Spleen (tissue), 11 donors: ENCODE measurements around the gene SPPL2C. TPM values are rescaled to one million over a fixed set of nuclear protein-coding genes. Genes with fewer than 3 reads are reported as not detected.
"Not testable (repeated sequence)": the region's sequence is repeated elsewhere in the genome, so short reads cannot be mapped to it uniquely, and the experiment has no call there.

Source experiments
- DNase-seq: peaks from one replicate; pipeline ENCODE4 v3.0.0-alpha.2; 2020
- H3K27ac ChIP-seq, 8 donors: fragments of 200-600 bp; sonication (generic) in 7 of 8; 1 replicate in 4 of 8; 2 replicates in 4 of 8; pipeline versions ENCODE4 v1.5.0 to v1.8.0; 2016 to 2021; ENCODE audit warnings: inconsistent platforms in 4 of 8, mild to moderate bottlenecking in 4 of 8, moderate library complexity in 1 of 8
- H3K27me3 ChIP-seq, 7 donors: fragments of 200-600 bp; sonication (generic) in 6 of 7; replicated peaks in 1 of 7; 1 replicate in 4 of 7; 2 replicates in 3 of 7; pipeline versions ENCODE4 v1.5.0 to v1.8.0; 2016 to 2021; ENCODE audit warnings: inconsistent platforms in 3 of 7, mild to moderate bottlenecking in 1 of 7
- H3K36me3 ChIP-seq, 6 donors: fragments of 200-600 bp; sonication (generic) in 5 of 6; 1 replicate in 4 of 6; 2 replicates in 2 of 6; pipeline versions ENCODE4 v1.5.0 to v1.8.0; 2016 to 2021; ENCODE audit warnings: inconsistent platforms in 2 of 6
- H3K4me1 ChIP-seq, 6 donors: fragments of 200-600 bp; sonication (generic) in 5 of 6; 1 replicate in 3 of 6; 2 replicates in 3 of 6; pipeline versions ENCODE4 v1.5.0 to v1.8.0; 2016 to 2021; ENCODE audit warnings: inconsistent platforms in 3 of 6
- H3K4me3 ChIP-seq, 8 donors: fragments of 200-600 bp; sonication (generic) in 7 of 8; 1 replicate in 4 of 8; 2 replicates in 4 of 8; pipeline versions ENCODE4 v1.5.0 to v1.8.0; 2016 to 2021; ENCODE audit warnings: inconsistent platforms in 4 of 8, mild to moderate bottlenecking in 4 of 8, moderate library complexity in 2 of 8
- H3K9me3 ChIP-seq, 8 donors: fragments of 200-600 bp; sonication (generic) in 7 of 8; 1 replicate in 4 of 8; 2 replicates in 4 of 8; pipeline versions ENCODE4 v1.5.0 to v1.8.0; 2016 to 2021; ENCODE audit warnings: inconsistent platforms in 4 of 8
- POLR2A ChIP-seq, 3 donors: fragments of 450-650 bp; IDR thresholded peaks; one replicate each; pipeline ENCODE4 v1.5.1; 2017; ENCODE audit warnings: antibody characterized with exemption in 3 of 3, mild to moderate bottlenecking in 1 of 3
- POLR2AphosphoS5 ChIP-seq, 3 donors: sonication (generic); formaldehyde crosslinking; IDR thresholded peaks; one replicate each; pipeline ENCODE4 v1.5.1; 2017; ENCODE audit warnings: antibody characterized with exemption in 3 of 3
- WGBS, 5 donors: extraction: QIAGEN DNeasy Blood & Tissue Kit in 3 of 5; methylation state at CpG; one replicate each; pipeline versions ENCODE4 v1.1.5 to v1.1.7; 2013 to 2018; 5-methylcytosine and 5-hydroxymethylcytosine counted together
- intact Hi-C: fragments of 100-400 bp; cut with DNase I; formaldehyde crosslinking; loops from one replicate; pipeline ENCODE4 v1.15.0; 2023; ENCODE audit warnings: low total_unique reads
- polyA plus RNA-seq, 3 donors: library from polyadenylated mRNA; stranded (reverse); fragments of 200-250 nt; gene quantifications; one replicate each; pipeline ENCODE4 v1.2.1, GENCODE V29; 2013
- total RNA-seq, 7 donors: library from RNA; depleted of rRNA in 3 of 7; stranded (reverse); fragments of >200 nt in 3 of 7; fragmentation: NEBNext Ultra II Directional in 4 of 7; extraction: Animal tissue kit (Norgen Biotek cat#: 25700) in 4 of 7; gene quantifications; one replicate each; pipeline versions ENCODE4 v1.1.0 to v1.2.1, GENCODE V29; 2016 to 2021
- TF ChIP-seq, protein P1 (sequence below), 11 experiments: fragments of 200-600 bp in 7 of 11; fragments of 450-650 bp in 4 of 11; sonication (generic) in 4 of 11; IDR thresholded peaks in 8 of 11; conservative IDR thresholded peaks in 3 of 11; 1 replicate in 7 of 11; 2 replicates in 4 of 11; pipeline versions ENCODE4 v1.4.0 to v1.8.0; 2016 to 2021; ENCODE audit warnings: antibody characterized with exemption in 11 of 11, inconsistent platforms in 4 of 11, mild to moderate bottlenecking in 1 of 11
- donor health status: healthy with polysubstance abuse.
- donor health status: DM: no; HTN: no; CAD: no; lungs with moderate emphysema.
- donor health status: DM: no; HTN: no; CAD: no.
- donor health status: Bipolar disorder and iron deficiency.
- donor health status: healthy.
- donor health status: DM: no; HTN: no; CAD: no.
- donor health status: DM: yes; HTN: yes; CAD: no.

The SPPL2C gene
- total and polyA plus RNA-seq, 10 donors: not detected

DNA sequence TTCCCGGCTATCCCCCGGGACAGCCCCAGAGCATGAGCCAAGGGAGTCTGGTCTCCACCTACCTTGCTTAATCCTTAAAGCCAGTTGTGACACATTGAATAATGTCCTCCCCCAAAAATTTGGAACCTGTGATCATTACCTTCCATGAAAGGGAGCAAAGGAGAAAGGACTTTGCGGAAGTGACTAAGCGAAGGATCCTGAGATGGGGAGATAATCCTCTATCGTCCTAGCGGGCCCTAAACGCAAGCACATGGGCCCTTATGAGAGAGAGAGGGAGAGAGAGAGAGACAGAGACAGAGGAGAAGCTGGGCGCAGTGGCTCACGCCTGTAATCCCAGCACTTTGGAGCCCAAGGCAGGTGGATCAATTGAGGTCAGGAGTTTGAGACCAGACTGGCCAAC, 9.5 kb downstream of the SPPL2C start:
- intact Hi-C loops: no loop called here
- no peak overlapping the region for H3K27ac ChIP-seq
- no peak overlapping the region for H3K4me3 ChIP-seq
- H3K9me3 ChIP-seq: no peaks in the 10 kb centered on the region
- TF ChIP-seq POLR2A (IDR thresholded peaks at IDR 0.05) (no peak), POLR2AphosphoS5 (IDR thresholded peaks at IDR 0.05) (no peak)
- TF ChIP-seq, protein P1, sequence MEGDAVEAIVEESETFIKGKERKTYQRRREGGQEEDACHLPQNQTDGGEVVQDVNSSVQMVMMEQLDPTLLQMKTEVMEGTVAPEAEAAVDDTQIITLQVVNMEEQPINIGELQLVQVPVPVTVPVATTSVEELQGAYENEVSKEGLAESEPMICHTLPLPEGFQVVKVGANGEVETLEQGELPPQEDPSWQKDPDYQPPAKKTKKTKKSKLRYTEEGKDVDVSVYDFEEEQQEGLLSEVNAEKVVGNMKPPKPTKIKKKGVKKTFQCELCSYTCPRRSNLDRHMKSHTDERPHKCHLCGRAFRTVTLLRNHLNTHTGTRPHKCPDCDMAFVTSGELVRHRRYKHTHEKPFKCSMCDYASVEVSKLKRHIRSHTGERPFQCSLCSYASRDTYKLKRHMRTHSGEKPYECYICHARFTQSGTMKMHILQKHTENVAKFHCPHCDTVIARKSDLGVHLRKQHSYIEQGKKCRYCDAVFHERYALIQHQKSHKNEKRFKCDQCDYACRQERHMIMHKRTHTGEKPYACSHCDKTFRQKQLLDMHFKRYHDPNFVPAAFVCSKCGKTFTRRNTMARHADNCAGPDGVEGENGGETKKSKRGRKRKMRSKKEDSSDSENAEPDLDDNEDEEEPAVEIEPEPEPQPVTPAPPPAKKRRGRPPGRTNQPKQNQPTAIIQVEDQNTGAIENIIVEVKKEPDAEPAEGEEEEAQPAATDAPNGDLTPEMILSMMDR (IDR thresholded peaks at IDR 0.05 in 8 of 11, conservative IDR thresholded peaks at IDR 0.05 in 3 of 11): no peak
- H3K27me3 ChIP-seq: peaks cover 0 to 72% (median 0%) of the 10 kb centered on the region in 7 donors
- 70 to 87% (median 81%) methylated on average over 9 of the region's 9 CpGs for WGBS, 5 donors
- H3K4me1 ChIP-seq: peaks cover 0 to 8% (median 2%) of the 10 kb centered on the region in 6 donors
- no peaks in the 10 kb centered on the region for H3K36me3 ChIP-seq
- DNase-seq: no peak

DNA sequence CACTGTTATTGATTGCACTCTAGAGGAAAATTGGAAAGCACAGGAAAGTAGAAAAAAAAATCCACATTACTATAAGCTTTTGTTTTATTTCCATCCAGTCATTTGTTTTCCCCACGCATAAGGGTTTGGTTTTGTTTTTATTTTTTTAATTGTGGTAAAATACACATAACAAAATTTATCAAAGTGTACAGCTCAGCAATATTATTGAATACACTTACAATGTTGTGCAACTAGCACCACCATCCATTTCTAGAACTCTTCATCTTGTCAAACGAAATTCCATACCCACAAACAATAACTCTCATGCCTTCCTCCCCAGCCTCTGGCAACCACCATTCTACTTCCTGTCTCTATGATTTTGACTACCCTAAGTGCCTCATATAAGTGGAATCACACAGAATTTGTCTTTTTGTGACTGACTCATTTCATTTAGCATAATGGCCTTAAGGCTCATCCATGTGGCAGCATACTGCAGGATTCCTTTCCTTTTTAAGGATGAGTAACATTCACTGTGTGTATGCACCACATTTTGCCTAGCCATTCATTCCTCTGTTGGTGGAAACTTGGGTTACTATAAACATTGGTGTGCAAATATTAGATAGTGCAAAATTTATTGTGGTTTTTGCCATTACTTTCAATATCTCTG, 11.1 kb downstream of the SPPL2C start:
- DNase-seq: no peak
- no peaks in the 10 kb centered on the region for H3K9me3 ChIP-seq
- H3K27ac ChIP-seq: no peak overlapping the region
- TF ChIP-seq, protein P1 (IDR thresholded peaks at IDR 0.05 in 8 of 11, conservative IDR thresholded peaks at IDR 0.05 in 3 of 11): no peak
- TF ChIP-seq POLR2AphosphoS5 (IDR thresholded peaks at IDR 0.05): no peak
- TF ChIP-seq POLR2A (IDR thresholded peaks at IDR 0.05): no peak
- peaks cover 0 to 8% (median 2%) of the 10 kb centered on the region in 6 donors for H3K4me1 ChIP-seq
- peaks cover 0 to 79% (median 0%) of the 10 kb centered on the region in 7 donors for H3K27me3 ChIP-seq
- intact Hi-C loops: no loop called here
- H3K36me3 ChIP-seq: no peaks in the 10 kb centered on the region
- H3K4me3 ChIP-seq: no peak overlapping the region
- WGBS, 5 donors: 48 to 71% (median 56%) methylated on average over 2 of the region's 2 CpGs

DNA sequence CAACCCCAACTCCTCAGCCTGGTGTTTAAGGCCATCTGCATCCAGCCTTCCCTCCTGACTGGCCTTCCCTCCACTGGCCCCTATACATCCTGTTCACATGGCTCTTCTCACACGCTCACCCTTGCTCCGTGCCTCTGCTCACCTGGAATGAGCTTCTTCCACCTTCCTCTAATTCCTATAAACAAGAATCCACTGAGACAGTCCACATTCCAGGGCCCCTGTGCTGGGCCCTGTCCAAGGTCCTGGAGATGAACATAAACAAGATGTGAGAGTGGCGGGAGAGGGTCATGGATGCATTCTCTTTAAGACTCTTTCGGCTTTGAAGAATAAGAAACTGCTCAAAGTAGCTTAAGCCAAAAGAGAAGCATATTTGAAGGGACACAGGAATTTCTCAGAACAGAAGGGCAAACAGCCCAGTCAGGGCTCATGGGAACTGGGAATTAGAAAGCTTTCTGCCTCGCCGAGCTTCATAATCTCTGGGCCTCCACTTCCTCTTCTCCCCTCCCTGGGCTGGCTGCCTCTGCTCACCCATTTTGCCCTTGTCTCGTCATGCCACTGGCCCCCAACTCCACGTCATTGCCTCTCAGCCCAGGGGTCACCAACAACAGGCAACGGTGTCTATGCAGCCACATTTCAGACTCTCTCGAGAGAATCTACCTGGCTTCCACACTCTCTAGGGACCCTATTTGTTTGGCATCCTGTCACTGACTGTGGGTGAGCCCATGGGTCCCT, 13.5 kb downstream of the SPPL2C start:
- DNase-seq: no peak
- WGBS, 5 donors: 43 to 53% (median 45%) methylated on average over 10 of the region's 10 CpGs
- intact Hi-C loops: no loop called here
- H3K4me3 ChIP-seq: no peak overlapping the region
- H3K9me3 ChIP-seq: no peaks in the 10 kb centered on the region
- TF ChIP-seq, protein P1 (IDR thresholded peaks at IDR 0.05 in 8 of 11, conservative IDR thresholded peaks at IDR 0.05 in 3 of 11): no peak
- TF ChIP-seq POLR2AphosphoS5 (IDR thresholded peaks at IDR 0.05) (no peak), POLR2A (IDR thresholded peaks at IDR 0.05) (no peak)
- H3K36me3 ChIP-seq: no peaks in the 10 kb centered on the region
- no peak overlapping the region for H3K27ac ChIP-seq
- H3K4me1 ChIP-seq: no peaks in the 10 kb centered on the region
- H3K27me3 ChIP-seq: peaks cover 0 to 63% (median 0%) of the 10 kb centered on the region in 7 donors

DNA sequence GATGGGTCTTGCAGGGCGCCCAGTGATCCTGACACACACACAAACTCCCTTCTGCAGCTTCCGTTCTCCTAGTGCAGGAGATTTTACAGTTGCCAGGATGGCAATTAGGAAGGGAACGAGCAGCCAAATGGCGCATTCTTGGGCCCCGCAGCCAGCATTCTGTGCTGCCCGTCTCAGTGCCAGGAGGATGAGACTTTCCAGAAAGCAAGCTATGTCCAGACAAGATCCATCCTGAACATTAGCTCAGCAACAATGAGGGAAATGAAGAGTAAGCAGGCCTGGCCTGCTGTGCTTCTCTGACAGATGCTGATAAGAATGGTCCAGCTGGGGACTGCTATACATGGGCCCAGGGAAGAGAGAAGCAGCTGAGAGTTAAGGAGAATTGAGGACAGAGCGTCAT, 16.5 kb downstream of the SPPL2C start:
- H3K9me3 ChIP-seq: no peaks in the 10 kb centered on the region
- WGBS, 5 donors: 78 to 93% (median 83%) methylated on average over 7 of the region's 7 CpGs
- no peaks in the 10 kb centered on the region for H3K36me3 ChIP-seq
- TF ChIP-seq POLR2A (IDR thresholded peaks at IDR 0.05) (no peak), POLR2AphosphoS5 (IDR thresholded peaks at IDR 0.05) (no peak)
- TF ChIP-seq, protein P1 (IDR thresholded peaks at IDR 0.05 in 8 of 11, conservative IDR thresholded peaks at IDR 0.05 in 3 of 11): no peak
- H3K27ac ChIP-seq: no peak overlapping the region
- intact Hi-C loops: no loop called here
- no peak overlapping the region for H3K4me3 ChIP-seq
- H3K27me3 ChIP-seq: peaks cover 0 to 64% (median 0%) of the 10 kb centered on the region in 7 donors
- no peaks in the 10 kb centered on the region for H3K4me1 ChIP-seq
- DNase-seq: no peak

DNA sequence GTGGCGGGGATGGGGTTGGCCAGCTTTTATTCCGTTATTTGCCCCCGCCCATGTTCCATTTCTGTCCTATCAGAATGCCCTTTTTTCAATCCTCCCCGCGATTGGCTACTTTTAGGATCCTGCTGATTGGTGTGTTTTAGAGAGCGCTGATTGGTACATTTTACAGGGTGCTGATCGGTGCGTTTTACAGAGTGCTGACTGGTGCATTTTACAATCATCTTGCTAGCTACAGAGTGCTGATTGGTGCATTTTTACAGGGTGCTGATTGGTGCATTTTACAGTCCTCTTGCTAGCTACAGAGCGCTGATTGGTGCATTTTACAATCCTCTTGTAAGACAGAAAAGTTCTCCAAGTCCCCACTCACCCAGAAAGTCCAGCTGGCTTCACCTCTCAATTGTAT, 17.4 kb downstream of the SPPL2C start:
- intact Hi-C loops, H3K9me3 ChIP-seq, H3K36me3 ChIP-seq, DNase-seq, H3K4me1 ChIP-seq, H3K27ac ChIP-seq, H3K4me3 ChIP-seq: not testable (repeated sequence)
- peaks cover 0 to 59% (median 0%) of the 10 kb centered on the region in 7 donors for H3K27me3 ChIP-seq
- WGBS, 5 donors: 78 to 88% (median 87%) methylated on average over 9 of the region's 9 CpGs
